Suprapubic skin (tissue), 4 donors: ENCODE results near the gene CHN2. TPM values are rescaled to one million over a fixed set of nuclear protein-coding genes. Genes with fewer than 3 reads are reported as not detected.

Experiments used
- DNase-seq, 2 donors: peaks; one replicate each; pipeline ENCODE4 v3.0.0-alpha.2; 2019; ENCODE audit warnings: low spot score in 2 of 2
- H3K27ac ChIP-seq: fragments of 200-600 bp; sonication (generic); one replicate; pipeline ENCODE4 v1.5.1; 2019
- H3K27me3 ChIP-seq: fragments of 200-600 bp; sonication (generic); one replicate; pipeline ENCODE4 v1.5.1; 2019
- H3K36me3 ChIP-seq: fragments of 200-600 bp; sonication (generic); one replicate; pipeline ENCODE4 v1.5.1; 2019
- H3K4me1 ChIP-seq: fragments of 200-600 bp; sonication (generic); one replicate; pipeline ENCODE4 v1.5.1; 2019
- H3K4me3 ChIP-seq: fragments of 200-600 bp; sonication (generic); one replicate; pipeline ENCODE4 v1.5.1; 2019; ENCODE audit warnings: mild to moderate bottlenecking
- H3K9me3 ChIP-seq: fragments of 200-600 bp; sonication (generic); one replicate; pipeline ENCODE4 v1.5.1; 2019
- CTCF ChIP-seq, 2 donors: fragments of 200-600 bp in 1 of 2; fragments of 450-650 bp in 1 of 2; sonication (generic) in 1 of 2; IDR thresholded peaks; one replicate each; pipeline ENCODE4 v1.5.1; 2016 to 2019; ENCODE audit warnings: antibody characterized with exemption in 2 of 2, mild to moderate bottlenecking in 1 of 2, moderate library complexity in 1 of 2
- EP300 ChIP-seq: sonication (generic); formaldehyde crosslinking; IDR thresholded peaks from one replicate; pipeline ENCODE4 v1.6.1; 2017; ENCODE audit warnings: antibody characterized with exemption
- POLR2A ChIP-seq, 2 donors: fragments of 450-650 bp; IDR thresholded peaks; one replicate each; pipeline ENCODE4 v1.6.1; 2017; ENCODE audit warnings: antibody characterized with exemption in 2 of 2, mild to moderate bottlenecking in 2 of 2, moderate library complexity in 2 of 2
- POLR2AphosphoS5 ChIP-seq, 3 donors: sonication (generic); formaldehyde crosslinking; IDR thresholded peaks; one replicate each; pipeline ENCODE4 v1.6.1; 2017; ENCODE audit warnings: antibody characterized with exemption in 3 of 3
- WGBS: methylation state at CpG from one replicate; pipeline ENCODE4 v1.1.5; 2018; 5-methylcytosine and 5-hydroxymethylcytosine counted together
- total RNA-seq, 4 donors: library from RNA; depleted of rRNA; stranded (reverse); fragments of >200 nt; gene quantifications; one replicate each; pipeline ENCODE4 v1.1.0, GENCODE V29; 2016

CHN2 gene
- total RNA-seq, 4 donors from 2014 or later, result 3.3 to 9.6 (median 6.2) TPM

- H3K4me1 ChIP-seq, result no peaks in the 10 kb centered on the region
- no peaks in the 10 kb centered on the region for H3K9me3 ChIP-seq
- no peak overlapping the region for H3K4me3 ChIP-seq
- peaks cover 3% of the 10 kb centered on the region for H3K27me3 ChIP-seq
- no peak for TF ChIP-seq POLR2AphosphoS5 (IDR thresholded peaks at IDR 0.05)
- no peak for TF ChIP-seq EP300
- no peak for TF ChIP-seq CTCF (IDR thresholded peaks at IDR 0.05)
- no peak for TF ChIP-seq POLR2A (IDR thresholded peaks at IDR 0.05)
- H3K27ac ChIP-seq, result no peak overlapping the region
- 85% methylated on average over 9 of the region's 9 CpGs for WGBS
- H3K36me3 ChIP-seq, result peaks cover 3% of the 10 kb centered on the region
- DNase-seq, result no peak
These were observed 205.9 kb downstream of the CHN2 start for GRCh38 chr7:29400437-29400836.

DNA sequence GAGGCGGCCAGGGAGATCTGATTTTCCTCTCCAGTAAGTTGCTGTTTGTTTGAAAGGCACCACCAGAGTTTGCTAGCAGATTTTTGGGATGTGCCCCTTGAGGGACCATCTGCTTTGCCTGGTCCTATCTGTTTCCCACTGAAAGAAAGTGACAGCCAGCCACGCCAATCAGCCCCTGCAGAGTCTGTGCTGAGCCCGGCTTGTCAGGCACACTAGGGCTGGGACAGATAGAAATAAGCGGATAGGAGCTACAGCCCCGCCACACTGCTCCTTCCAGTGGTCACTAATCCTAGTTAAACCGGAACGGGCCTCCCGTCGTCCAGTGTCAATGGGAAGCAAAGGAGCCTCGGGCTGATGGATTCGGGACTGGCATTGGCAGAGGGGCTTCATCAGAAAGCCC, 207.2 kb downstream of the CHN2 start:
- no peaks in the 10 kb centered on the region for H3K4me1 ChIP-seq

DNA sequence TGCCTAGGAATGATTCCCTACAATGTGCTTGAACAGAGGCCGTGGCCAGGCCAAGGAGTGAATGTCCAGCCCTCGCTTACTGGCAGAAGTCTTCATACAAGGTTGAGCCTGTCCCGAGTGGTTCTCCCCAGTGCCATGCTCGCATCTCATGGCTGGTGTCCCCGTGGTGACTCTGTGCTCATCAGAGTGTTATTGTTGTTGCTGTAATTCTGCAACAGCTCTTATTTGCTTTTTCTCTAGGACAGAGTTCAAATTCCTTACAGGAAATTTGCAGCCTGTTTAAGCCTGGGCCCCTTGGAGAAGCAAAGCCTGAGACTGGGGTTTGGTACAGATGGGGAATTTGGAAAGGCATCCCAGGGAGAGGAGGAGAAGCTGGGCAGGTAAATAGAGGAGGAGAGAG, 211.3 kb downstream of the CHN2 start:
- H3K27me3 ChIP-seq, result peaks cover 7% of the 10 kb centered on the region
- H3K9me3 ChIP-seq, result no peaks in the 10 kb centered on the region
- WGBS, result 89% methylated on average over 5 of the region's 5 CpGs
- no peak overlapping the region for H3K4me3 ChIP-seq
- H3K36me3 ChIP-seq, result no peaks in the 10 kb centered on the region
- no peak overlapping the region for H3K27ac ChIP-seq
- no peak for DNase-seq
- no peak for TF ChIP-seq EP300
- TF ChIP-seq POLR2AphosphoS5 (IDR thresholded peaks at IDR 0.05), result no peak
- no peak for TF ChIP-seq CTCF (IDR thresholded peaks at IDR 0.05)
- no peak for TF ChIP-seq POLR2A (IDR thresholded peaks at IDR 0.05)
- no peaks in the 10 kb centered on the region for H3K4me1 ChIP-seq

More for the DNA sequence above, 207.2 kb downstream of the CHN2 start:
- H3K27me3 ChIP-seq, result peaks cover 7% of the 10 kb centered on the region
- DNase-seq, result no peak
- H3K36me3 ChIP-seq, result peaks cover 3% of the 10 kb centered on the region
- no peak overlapping the region for H3K4me3 ChIP-seq
- no peak for TF ChIP-seq POLR2A (IDR thresholded peaks at IDR 0.05)
- TF ChIP-seq EP300, result no peak
- TF ChIP-seq CTCF (IDR thresholded peaks at IDR 0.05), result no peak
- no peak for TF ChIP-seq POLR2AphosphoS5 (IDR thresholded peaks at IDR 0.05)
- no peaks in the 10 kb centered on the region for H3K9me3 ChIP-seq
- H3K27ac ChIP-seq, result no peak overlapping the region
- 82% methylated on average over 11 of the region's 11 CpGs for WGBS

- Histone ChIP-seq H3K27me3 (peaks cover 7% of the 10 kb centered on the region), H3K4me3 (no peak overlapping the region), H3K27ac (no peak overlapping the region), H3K9me3 (no peaks in the 10 kb centered on the region), H3K4me1 (no peaks in the 10 kb centered on the region), H3K36me3 (no peaks in the 10 kb centered on the region)
- WGBS, result 91% methylated on average over 6 of the region's 6 CpGs
- no peak for DNase-seq
- TF ChIP-seq POLR2A (IDR thresholded peaks at IDR 0.05) (no peak), POLR2AphosphoS5 (IDR thresholded peaks at IDR 0.05) (no peak), EP300 (no peak), CTCF (IDR thresholded peaks at IDR 0.05) (no peak)
These were observed 211.8 kb downstream of the CHN2 start for GRCh38 chr7:29406366-29406765.

GRCh38 chr7:29408841-29409243, 214.3 kb downstream of the CHN2 start:
- Histone ChIP-seq H3K36me3 (no peaks in the 10 kb centered on the region), H3K27me3 (peaks cover 8% of the 10 kb centered on the region), H3K9me3 (no peaks in the 10 kb centered on the region), H3K4me1 (no peaks in the 10 kb centered on the region), H3K27ac (no peak overlapping the region), H3K4me3 (no peak overlapping the region)
- WGBS, result 22% methylated on average over 7 of the region's 7 CpGs
- no peak for DNase-seq
- TF ChIP-seq EP300, result no peak
- peak; percentile 71 to 86 for TF ChIP-seq CTCF (IDR thresholded peaks at IDR 0.05)
